Measurements from ENCODE around the gene ATXN1.
A peak's percentile ranks its signal among the peaks of the same experiment; 100 is the strongest.

ATXN1 gene

GRCh38 chr6:16625291-16626265 is 135.7 kb downstream of the ATXN1 start:
- TF ChIP-seq CTCF (IDR thresholded peaks at IDR 0.05; ENCODE audit: low read depth, low read length, missing control alignments), result no peak
- Histone ChIP-seq H3K27me3 (replicated peaks) (no peaks in the 10 kb centered on the region), H3K27ac (peak overlapping the region; percentile 42), H3K4me3 (ENCODE audit: low read depth, low read length) (no peak overlapping the region), H3K36me3 (replicated peaks) (no peaks in the 10 kb centered on the region)
- peak; percentile 60 for DNase-seq
- in situ Hi-C loops (cut with HindIII; ENCODE audit: low pct_ligation_motif_present, low sequenced_read_pairs), result no loop called here

- TF ChIP-seq CTCF (IDR thresholded peaks at IDR 0.05; ENCODE audit: low read depth, low read length, missing control alignments), result no peak
- no peaks in the 10 kb centered on the region for H3K27me3 ChIP-seq (replicated peaks)
- in situ Hi-C loops (cut with HindIII; ENCODE audit: low pct_ligation_motif_present, low sequenced_read_pairs), result no loop called here
These were observed 136.5 kb downstream of the ATXN1 start for GRCh38 chr6:16624636-16625290.

GRCh38 chr6:16623731-16624130 is 137.5 kb downstream of the ATXN1 start:
- no peak for DNase-seq
- no peaks in the 10 kb centered on the region for H3K36me3 ChIP-seq (replicated peaks)
- no peaks in the 10 kb centered on the region for H3K27me3 ChIP-seq (replicated peaks)
- no peak overlapping the region for H3K4me3 ChIP-seq (ENCODE audit: low read depth, low read length)
- no peak overlapping the region for H3K27ac ChIP-seq
- TF ChIP-seq CTCF (IDR thresholded peaks at IDR 0.05; ENCODE audit: low read depth, low read length, missing control alignments), result no peak
- in situ Hi-C loops (cut with HindIII; ENCODE audit: low pct_ligation_motif_present, low sequenced_read_pairs), result no loop called here

More at GRCh38 chr6:16624636-16625290, 136.5 kb downstream of the ATXN1 start:
- Histone ChIP-seq H3K4me3 (ENCODE audit: low read depth, low read length) (no peak overlapping the region), H3K36me3 (replicated peaks) (no peaks in the 10 kb centered on the region), H3K27ac (no peak overlapping the region)
- no peak for DNase-seq

GRCh38 chr6:16623029-16623653 is 138.1 kb downstream of the ATXN1 start:
- no peak for TF ChIP-seq CTCF (IDR thresholded peaks at IDR 0.05; ENCODE audit: low read depth, low read length, missing control alignments)
- H3K27ac ChIP-seq, result no peak overlapping the region
- no peaks in the 10 kb centered on the region for H3K27me3 ChIP-seq (replicated peaks)
- in situ Hi-C loops (cut with HindIII; ENCODE audit: low pct_ligation_motif_present, low sequenced_read_pairs), result no loop called here
- DNase-seq, result no peak
- H3K36me3 ChIP-seq (replicated peaks), result no peaks in the 10 kb centered on the region
- no peak overlapping the region for H3K4me3 ChIP-seq (ENCODE audit: low read depth, low read length)

GRCh38 chr6:16622193-16622592 is 139.1 kb downstream of the ATXN1 start:
- no peaks in the 10 kb centered on the region for H3K27me3 ChIP-seq (replicated peaks)
- H3K27ac ChIP-seq, result no peak overlapping the region
- no peak for DNase-seq
- H3K4me3 ChIP-seq (ENCODE audit: low read depth, low read length), result no peak overlapping the region
- no peaks in the 10 kb centered on the region for H3K36me3 ChIP-seq (replicated peaks)
- no peak for TF ChIP-seq CTCF (IDR thresholded peaks at IDR 0.05; ENCODE audit: low read depth, low read length, missing control alignments)
- in situ Hi-C loops (cut with HindIII; ENCODE audit: low pct_ligation_motif_present, low sequenced_read_pairs), result no loop called here

All from brain microvascular endothelial cell (primary cell).